ENCODE data around the gene LCN6. TPM values are rescaled to one million over a fixed set of nuclear protein-coding genes. Genes with fewer than 3 reads are reported as not detected.

Gene LCN6
- total and polyA plus RNA-seq, 9 of the 15 experiments (the other 6 are each of a cell fraction or from before 2014, with no cell fraction given) = 0.10 to 0.45 (median 0.37) TPM; not detected in 5

DNA sequence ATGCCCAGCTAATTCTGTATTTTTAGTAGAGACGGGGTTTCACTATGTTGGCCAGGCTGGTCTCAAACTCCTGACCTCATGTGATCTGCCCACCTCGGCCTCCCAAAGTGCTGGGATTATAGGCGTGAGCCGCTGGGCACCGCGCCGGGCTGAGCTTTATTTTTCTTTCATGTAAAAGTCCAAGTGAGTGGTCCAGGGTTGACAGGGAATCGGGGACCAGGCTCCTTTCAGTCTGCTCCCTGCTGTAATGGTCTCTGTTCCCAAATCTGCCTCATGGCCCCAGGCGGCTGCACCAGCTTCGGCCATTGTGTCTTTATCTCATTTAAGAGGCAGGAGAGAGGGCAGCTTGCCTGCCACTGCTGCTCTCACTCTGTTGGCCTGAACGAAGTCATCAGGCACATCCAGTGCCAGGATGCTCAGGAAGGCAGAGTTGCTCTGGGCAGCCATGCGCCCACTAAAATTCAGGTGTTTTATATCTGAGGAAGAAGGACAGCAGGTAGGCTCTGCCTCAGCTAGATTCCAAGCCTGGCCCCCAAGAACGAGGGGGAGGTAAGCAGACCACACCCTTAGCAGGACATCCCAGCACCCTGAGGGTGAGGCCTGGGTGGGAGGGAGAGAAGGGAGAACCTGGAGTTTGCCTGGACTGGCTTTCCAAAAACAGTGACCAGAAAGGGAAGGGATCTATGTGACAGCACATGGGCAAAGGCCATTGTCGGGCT lies 46.1 kb upstream of the LCN6 start:
- peaks cover 19% of the 10 kb centered on the region for H3K79me2 ChIP-seq (ENCODE audit: control insufficient read depth, insufficient read depth, low read length)
- no peak overlapping the region for H2AFZ ChIP-seq (ENCODE audit: low read depth, low read length)
- ATAC-seq (no peak), DNase-seq (ENCODE audit: extremely low read depth in 1 of 4, low spot score in 3 of 4) (no peak), FAIRE-seq (peak; percentile 11)
- H3K4me1 ChIP-seq (replicated peaks in 1 of 2; ENCODE audit: control insufficient read depth in 2 of 2, insufficient read depth in 2 of 2, low read length in 2 of 2) = peaks cover 54 to 66% of the 10 kb centered on the region in 2 experiments
- H3K4me2 ChIP-seq (ENCODE audit: insufficient read depth, low read length) = no peak overlapping the region
- H3K9ac ChIP-seq (ENCODE audit: insufficient read depth in 1 of 2, low read depth in 2 of 2, low read length in 2 of 2) = peak overlapping the region in 1 of 2 experiments; percentile 82; a peak in 2 of 4 replicates
- H3K27me3 ChIP-seq (ENCODE audit: control insufficient read depth in 2 of 2, insufficient read depth in 2 of 2, low read length in 2 of 2) = no peaks in the 10 kb centered on the region
- 75% methylated on average over 14 of the region's 14 CpGs for WGBS (ENCODE audit: insufficient coverage, low coverage, missing lambda C conversion rate)
- H3K4me3 ChIP-seq = no peak overlapping the region
- H3K9me1 ChIP-seq (ENCODE audit: control insufficient read depth, insufficient read depth, low read length) = peaks cover 4% of the 10 kb centered on the region
- intact Hi-C loops (cut with micrococcal nuclease) = no loop called here
- TF ChIP-seq, protein P1, sequence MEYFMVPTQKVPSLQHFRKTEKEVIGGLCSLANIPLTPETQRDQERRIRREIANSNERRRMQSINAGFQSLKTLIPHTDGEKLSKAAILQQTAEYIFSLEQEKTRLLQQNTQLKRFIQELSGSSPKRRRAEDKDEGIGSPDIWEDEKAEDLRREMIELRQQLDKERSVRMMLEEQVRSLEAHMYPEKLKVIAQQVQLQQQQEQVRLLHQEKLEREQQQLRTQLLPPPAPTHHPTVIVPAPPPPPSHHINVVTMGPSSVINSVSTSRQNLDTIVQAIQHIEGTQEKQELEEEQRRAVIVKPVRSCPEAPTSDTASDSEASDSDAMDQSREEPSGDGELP (CRISPR knock-in tag; IDR thresholded peaks at IDR 0.05; ENCODE audit: borderline replicate concordance) = no peak
- TF ChIP-seq, protein P2, sequence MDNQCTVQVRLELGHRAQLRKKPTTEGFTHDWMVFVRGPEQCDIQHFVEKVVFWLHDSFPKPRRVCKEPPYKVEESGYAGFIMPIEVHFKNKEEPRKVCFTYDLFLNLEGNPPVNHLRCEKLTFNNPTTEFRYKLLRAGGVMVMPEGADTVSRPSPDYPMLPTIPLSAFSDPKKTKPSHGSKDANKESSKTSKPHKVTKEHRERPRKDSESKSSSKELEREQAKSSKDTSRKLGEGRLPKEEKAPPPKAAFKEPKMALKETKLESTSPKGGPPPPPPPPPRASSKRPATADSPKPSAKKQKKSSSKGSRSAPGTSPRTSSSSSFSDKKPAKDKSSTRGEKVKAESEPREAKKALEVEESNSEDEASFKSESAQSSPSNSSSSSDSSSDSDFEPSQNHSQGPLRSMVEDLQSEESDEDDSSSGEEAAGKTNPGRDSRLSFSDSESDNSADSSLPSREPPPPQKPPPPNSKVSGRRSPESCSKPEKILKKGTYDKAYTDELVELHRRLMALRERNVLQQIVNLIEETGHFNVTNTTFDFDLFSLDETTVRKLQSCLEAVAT (IDR thresholded peaks at IDR 0.05) = no peak
- TF ChIP-seq HDAC8 (tag; IDR thresholded peaks at IDR 0.05) (no peak), RBM17 (IDR thresholded peaks at IDR 0.05; ENCODE audit: borderline replicate concordance, low read depth, low read length) (no peak), ZNF41 (CRISPR knock-in tag; conservative IDR thresholded peaks at IDR 0.05) (no peak)
- H4K20me1 ChIP-seq (replicated peaks; ENCODE audit: control insufficient read depth, insufficient read depth, low read length) = peaks cover 5% of the 10 kb centered on the region; the same call in 1 of the 2 replicates
- peaks cover 18% of the 10 kb centered on the region; the same call in 1 of the 3 replicates for H3K36me3 ChIP-seq (ENCODE audit: control insufficient read depth, insufficient read depth, low read length)
- BruUV-seq (replicated peaks) = no TSS peak
- H3K9me3 ChIP-seq (replicated peaks; ENCODE audit: control insufficient read depth, insufficient read depth, low read depth, low read length) = no peaks in the 10 kb centered on the region
- in situ Hi-C loops (cut with MboI) = loop anchor here (25.0 kb wide), 1 partner anchor 443 kb away; the partner anchor contains the start of genes CYSRT1, RNF224, SLC34A3 and TUBB4B
- ChIA-PET CTCF (ENCODE audit: low intra/inter-chr PET ratio) (no interaction called here), POLR2A (interaction anchor here (0.6 to 2.8 kb wide), 4 partner anchors 8 to 384 kb away, joined by 3 to 14 read pairs (median 5); partner anchors contain the start of gene RABL6)
- H3K27ac ChIP-seq (ENCODE audit: extremely low read depth, low read depth, low read length) = no peak overlapping the region

Data from K562 (cell line).